HCEC 1CT (cell line): Measurements from ENCODE around the gene CPTP.

Experiments
- DNase-seq: peaks from one replicate; pipeline ENCODE4 v3.0.0-alpha.2; 2017

CPTP gene

DNA sequence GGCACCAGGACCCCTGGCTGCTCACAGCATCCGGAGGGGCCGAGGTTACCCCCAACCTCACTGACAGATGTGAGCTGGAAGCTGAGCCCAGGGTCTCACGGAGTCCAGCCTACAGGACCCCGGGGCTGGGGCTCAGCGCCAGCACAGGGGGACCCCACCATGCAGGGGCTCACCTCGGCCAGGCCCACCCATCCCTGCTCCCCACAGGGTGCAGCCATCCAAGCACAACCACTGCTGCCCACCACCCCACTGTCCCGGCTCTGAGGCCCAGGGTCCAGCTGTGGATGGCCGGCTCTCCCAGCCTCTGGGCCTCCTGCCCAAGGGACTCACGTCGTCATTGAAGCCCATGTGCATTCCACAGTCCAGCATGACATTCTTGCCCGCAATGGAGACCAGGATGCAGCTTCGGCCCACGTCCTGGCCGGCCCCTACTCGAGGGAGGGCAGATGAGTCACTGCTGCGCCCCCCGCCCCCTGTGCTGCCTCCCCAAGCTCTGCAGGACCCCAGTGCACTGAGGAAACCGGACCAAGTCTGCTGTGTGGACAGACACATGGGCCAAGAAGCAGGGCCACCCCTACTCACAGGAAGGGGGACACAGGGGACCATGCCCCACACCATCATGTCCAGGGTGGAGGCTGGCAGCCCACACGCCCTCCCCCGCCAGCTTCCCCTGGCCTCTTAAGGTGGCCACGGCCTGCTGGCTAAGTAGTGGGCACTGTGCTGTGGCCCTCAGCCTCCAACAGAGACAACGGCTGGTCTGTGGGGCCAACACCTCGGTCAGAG is 3.7 kb upstream of the CPTP start:
- no peak for DNase-seq

DNA sequence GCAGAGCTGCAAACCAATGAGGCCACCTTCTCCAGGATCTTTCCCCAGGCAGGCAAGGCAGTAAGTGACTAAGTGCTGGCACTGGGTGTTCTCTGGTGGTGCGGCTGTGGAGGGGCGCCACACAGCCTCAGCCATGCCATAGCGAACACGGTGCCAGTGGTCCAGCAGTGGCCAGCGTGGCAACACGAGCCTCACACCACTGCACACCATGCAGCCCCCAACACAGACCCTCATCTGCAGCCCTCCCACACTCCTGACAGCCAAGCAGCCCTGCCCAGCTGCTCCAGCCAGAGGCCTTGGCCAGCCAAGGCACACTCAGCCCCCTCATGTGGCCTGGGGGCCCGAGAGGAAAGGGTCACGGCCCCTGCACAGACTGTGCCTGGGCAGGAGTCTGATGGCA is 3.1 kb upstream of the CPTP start:
- no peak for DNase-seq

DNA sequence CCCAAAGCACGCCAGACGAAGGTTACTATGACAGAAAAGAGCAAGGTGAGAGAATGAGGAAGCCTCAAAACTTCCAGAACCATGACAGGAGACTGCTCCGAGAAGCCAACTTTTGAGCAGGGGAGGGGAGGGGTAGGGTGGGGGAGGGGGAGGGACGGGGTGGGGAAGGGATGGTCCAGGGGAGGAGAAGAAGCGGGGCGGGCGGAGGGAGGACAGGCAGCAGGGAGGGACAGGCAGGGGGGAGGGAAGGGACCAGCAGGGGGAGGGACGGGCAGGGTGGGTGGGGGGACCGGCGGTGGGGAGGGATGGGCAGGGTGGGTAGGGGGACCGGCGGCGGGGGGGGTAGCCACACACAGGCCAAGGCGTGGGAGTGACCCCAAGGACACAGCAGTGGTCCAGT is 2.2 kb upstream of the CPTP start:
- no peak for DNase-seq

DNA sequence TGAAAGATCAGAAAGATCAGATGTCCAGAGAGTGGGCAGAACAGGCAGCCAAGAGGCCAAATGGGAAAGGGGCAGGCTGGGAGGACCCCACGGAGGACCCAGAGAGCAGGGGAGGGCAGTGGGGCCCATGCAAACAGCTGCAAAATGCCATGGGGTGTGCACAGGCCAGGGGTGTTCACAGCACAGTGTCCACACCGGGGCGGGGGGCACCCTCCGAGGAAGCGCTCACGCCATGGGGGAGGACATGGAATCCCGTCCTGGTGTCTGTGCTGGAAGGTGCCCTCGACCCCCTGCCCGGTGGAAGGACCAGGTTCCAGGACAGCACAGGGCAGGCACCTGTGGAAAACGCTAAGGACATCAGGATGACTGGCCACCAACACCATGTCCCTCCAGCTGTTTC is 1.6 kb upstream of the CPTP start:
- DNase-seq: no peak

DNA sequence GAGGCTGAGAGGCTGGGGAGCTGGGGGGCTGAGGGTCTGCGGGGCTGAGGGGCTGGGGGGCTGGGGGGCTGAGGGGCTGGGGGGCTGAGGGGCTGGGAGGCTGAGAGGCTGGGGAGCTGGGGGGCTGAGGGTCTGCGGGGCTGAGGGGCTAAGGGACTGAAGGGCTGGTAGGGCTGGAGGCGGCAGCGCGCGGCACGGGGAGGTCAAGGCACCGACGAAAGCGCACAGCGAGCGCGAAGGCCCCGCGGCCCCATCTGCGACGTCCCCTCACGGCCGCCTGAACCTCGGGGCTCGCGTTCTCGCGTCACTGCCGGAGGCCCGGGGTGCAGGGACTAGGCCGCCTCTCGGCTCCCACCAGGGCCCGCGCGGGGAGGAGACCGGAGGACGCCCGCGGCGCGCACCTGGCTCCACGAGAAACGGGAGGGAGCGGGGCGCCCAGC is 498 bp upstream of the CPTP start:
- DNase-seq: peak; percentile 36

DNA sequence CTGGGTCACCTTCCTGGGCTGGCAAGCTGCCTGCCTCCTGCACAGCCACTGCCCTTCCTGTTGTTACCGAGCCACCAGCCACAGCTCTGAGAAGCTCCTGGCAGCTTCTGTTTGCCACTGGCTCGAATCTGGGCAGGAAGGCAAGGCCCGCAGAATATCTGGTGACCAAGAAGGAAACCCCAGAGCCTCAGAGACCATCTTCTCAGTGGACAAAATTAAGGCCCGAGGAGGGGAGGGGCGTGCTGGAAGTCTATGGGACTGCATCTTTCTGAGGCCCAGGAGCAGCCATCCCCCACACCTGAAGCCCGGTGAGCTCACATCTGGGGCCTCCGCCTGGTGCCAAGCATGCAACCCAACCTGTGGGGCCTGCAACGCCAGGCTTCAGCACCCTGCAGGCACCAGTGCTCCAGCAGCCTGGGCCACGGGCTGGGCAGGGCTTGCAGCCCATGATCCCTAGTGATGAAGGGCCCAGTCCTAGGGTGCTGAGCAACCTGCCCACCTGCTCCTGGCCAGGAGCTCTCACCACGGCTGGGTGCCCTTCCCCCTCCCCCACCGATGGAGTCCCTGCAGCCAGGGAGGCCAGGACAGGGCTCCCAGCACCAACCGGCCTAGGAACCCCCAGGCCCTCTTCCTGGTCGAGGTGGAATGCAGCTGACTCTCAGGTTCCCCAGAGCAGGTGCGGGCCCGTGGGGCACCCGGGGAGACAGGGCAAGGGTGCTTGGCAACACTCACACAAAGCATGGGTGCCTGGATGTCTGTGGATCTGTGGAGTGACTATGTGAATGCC is 879 bp downstream of the CPTP start:
- DNase-seq: no peak

DNA sequence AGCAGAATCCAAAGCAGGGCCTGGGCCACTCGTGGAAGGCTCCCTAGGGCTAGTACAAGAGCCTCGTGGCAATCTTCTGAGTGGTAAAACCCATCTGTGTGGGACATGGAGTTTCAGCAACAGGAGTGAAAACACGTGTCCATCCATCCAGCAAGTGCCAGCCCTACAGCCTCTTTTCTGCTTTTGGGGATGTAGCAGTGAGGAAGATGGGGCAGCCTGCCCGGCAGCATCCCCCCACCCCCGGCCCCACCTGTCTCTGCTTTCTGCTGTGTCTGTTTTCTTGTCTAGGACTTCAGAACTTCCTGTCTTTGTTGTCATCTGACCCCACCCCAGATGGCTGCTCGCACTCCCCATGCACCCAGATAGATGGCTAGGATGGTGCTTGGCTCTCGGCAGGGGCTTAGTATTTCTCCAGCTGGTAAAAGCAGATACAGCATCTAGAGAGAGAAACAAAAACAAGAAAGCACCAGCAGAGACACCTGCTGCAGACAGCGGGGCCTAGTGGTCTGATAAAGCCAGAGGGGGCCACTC is 1.5 kb downstream of the CPTP start:
- DNase-seq: no peak

DNA sequence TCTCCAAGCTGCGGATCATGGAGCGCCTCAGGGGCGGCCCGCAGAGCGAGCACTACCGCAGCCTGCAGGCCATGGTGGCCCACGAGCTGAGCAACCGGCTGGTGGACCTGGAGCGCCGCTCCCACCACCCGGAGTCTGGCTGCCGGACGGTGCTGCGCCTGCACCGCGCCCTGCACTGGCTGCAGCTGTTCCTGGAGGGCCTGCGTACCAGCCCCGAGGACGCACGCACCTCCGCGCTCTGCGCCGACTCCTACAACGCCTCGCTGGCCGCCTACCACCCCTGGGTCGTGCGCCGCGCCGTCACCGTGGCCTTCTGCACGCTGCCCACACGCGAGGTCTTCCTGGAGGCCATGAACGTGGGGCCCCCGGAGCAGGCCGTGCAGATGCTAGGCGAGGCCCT is 2.7 kb downstream of the CPTP start:
- DNase-seq: no peak

DNA sequence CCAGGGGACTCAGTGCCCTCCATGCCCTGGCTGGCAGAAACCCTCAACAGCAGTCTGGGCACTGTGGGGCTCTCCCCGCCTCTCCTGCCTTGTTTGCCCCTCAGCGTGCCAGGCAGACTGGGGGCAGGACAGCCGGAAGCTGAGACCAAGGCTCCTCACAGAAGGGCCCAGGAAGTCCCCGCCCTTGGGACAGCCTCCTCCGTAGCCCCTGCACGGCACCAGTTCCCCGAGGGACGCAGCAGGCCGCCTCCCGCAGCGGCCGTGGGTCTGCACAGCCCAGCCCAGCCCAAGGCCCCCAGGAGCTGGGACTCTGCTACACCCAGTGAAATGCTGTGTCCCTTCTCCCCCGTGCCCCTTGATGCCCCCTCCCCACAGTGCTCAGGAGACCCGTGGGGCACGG is 3.7 kb downstream of the CPTP start:
- DNase-seq: no peak

DNA sequence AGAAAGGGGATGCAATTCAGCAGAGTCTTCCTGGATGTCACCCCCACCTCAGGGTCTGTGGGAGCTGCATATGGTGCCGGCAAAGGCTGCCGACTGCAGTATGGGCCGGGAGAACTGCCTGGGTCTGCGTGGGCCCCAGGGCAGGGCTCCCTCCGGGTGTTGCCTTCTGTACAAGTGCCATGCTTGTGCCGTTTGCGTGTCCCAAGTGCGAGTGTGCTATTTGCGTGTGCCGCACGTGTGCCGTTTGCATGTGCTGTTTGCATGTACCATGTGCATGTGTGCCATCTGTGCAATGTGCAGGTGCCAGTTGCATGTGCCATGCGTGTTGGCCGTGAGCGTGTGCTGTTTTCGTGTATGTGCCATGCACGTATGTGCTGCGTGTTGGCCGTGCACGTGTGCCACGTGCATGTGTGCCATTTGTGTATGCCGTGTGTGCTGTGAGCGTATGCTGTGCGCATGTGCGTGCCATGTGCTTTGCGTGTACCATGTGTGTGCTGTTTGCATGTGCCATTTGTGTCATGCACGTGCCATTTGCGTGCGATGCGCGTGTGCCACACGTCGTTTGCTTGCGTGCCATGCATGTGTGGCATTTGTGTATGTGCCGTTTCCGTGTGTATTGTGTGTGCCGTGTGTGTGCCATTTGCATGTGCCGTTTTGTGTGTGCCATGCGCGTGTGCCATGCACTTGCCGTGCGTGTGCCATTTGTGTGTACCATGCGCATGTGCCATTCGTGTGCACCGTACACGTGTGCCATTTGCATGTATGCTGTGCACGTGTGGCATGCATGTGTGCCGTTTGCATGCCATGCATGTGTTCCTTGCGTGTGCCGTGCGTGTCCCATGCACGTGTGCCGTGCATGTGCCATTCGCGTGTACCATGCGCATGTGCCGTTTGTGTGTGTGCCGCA is 5.0 kb downstream of the CPTP start:
- DNase-seq: no peak

DNA sequence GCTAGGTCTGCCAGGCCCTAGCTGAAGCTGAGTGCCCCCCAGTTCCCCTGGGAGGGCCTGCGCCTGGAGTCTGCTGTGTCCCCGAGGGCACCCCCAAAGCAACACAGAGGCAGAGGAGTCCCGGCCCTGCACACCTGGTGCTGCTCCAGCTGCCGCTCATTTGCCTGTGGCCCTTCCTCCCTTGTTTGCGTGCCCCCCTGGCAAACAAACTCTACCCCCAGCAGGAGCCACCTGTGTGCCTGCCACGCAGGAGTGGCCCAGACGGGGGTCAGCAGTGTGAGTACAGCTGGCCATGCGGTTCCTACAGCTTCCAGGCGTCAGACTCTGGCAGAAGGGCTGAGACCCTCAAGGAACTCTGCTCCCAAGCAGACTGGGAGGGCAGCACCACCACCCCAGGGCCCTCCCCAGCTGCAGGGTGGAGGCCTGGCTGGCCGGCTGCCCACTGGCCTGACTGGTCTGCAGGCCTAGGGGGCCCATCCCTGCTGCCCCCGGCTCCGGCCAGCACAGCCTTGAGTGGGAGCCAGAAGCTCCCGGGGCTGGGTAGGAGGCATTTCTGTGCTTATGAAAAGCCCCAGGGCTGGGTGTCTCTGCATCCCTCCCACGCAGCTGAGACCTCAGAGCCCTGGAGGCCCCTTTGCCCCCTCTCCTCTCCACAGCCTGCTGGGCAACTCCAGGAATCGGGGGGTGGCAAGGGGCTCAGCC is 5.9 kb downstream of the CPTP start:
- no peak for DNase-seq

DNA sequence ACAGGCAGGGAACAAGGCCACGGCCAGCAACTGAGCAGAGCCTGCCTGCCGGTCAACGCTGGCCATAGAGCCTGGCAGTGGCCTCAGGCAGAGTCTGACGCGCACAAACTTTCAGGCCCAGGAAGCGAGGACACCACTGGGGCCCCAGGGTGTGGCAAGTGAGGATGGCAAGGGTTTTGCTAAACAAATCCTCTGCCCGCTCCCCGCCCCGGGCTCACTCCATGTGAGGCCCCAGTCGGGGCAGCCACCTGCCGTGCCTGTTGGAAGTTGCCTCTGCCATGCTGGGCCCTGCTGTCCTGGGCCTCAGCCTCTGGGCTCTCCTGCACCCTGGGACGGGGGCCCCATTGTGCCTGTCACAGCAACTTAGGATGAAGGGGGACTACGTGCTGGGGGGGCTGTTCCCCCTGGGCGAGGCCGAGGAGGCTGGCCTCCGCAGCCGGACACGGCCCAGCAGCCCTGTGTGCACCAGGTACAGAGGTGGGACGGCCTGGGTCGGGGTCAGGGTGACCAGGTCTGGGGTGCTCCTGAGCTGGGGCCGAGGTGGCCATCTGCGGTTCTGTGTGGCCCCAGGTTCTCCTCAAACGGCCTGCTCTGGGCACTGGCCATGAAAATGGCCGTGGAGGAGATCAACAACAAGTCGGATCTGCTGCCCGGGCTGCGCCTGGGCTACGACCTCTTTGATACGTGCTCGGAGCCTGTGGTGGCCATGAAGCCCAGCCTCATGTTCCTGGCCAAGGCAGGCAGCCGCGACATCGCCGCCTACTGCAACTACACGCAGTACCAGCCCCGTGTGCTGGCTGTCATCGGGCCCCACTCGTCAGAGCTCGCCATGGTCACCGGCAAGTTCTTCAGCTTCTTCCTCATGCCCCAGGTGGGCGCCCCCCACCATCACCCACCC is 6.7 kb downstream of the CPTP start, which contains the start of gene TAS1R3:
TAS1R3 (plus strand) TSS at position 213 of the 898 bp plus-strand sequence; CDS start at position 279, 66 bp downstream.
- no peak for DNase-seq

DNA sequence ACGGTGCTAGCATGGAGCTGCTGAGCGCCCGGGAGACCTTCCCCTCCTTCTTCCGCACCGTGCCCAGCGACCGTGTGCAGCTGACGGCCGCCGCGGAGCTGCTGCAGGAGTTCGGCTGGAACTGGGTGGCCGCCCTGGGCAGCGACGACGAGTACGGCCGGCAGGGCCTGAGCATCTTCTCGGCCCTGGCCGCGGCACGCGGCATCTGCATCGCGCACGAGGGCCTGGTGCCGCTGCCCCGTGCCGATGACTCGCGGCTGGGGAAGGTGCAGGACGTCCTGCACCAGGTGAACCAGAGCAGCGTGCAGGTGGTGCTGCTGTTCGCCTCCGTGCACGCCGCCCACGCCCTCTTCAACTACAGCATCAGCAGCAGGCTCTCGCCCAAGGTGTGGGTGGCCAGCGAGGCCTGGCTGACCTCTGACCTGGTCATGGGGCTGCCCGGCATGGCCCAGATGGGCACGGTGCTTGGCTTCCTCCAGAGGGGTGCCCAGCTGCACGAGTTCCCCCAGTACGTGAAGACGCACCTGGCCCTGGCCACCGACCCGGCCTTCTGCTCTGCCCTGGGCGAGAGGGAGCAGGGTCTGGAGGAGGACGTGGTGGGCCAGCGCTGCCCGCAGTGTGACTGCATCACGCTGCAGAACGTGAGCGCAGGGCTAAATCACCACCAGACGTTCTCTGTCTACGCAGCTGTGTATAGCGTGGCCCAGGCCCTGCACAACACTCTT is 7.6 kb downstream of the CPTP start:
- no peak for DNase-seq

DNA sequence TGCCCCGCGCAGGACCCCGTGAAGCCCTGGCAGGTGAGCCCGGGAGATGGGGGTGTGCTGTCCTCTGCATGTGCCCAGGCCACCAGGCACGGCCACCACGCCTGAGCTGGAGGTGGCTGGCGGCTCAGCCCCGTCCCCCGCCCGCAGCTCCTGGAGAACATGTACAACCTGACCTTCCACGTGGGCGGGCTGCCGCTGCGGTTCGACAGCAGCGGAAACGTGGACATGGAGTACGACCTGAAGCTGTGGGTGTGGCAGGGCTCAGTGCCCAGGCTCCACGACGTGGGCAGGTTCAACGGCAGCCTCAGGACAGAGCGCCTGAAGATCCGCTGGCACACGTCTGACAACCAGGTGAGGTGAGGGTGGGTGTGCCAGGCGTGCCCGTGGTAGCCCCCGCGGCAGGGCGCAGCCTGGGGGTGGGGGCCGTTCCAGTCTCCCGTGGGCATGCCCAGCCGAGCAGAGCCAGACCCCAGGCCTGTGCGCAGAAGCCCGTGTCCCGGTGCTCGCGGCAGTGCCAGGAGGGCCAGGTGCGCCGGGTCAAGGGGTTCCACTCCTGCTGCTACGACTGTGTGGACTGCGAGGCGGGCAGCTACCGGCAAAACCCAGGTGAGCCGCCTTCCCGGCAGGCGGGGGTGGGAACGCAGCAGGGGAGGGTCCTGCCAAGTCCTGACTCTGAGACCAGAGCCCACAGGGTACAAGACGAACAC is 8.3 kb downstream of the CPTP start:
- no peak for DNase-seq

DNA sequence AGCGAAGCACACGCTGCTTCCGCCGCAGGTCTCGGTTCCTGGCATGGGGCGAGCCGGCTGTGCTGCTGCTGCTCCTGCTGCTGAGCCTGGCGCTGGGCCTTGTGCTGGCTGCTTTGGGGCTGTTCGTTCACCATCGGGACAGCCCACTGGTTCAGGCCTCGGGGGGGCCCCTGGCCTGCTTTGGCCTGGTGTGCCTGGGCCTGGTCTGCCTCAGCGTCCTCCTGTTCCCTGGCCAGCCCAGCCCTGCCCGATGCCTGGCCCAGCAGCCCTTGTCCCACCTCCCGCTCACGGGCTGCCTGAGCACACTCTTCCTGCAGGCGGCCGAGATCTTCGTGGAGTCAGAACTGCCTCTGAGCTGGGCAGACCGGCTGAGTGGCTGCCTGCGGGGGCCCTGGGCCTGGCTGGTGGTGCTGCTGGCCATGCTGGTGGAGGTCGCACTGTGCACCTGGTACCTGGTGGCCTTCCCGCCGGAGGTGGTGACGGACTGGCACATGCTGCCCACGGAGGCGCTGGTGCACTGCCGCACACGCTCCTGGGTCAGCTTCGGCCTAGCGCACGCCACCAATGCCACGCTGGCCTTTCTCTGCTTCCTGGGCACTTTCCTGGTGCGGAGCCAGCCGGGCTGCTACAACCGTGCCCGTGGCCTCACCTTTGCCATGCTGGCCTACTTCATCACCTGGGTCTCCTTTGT is 9.1 kb downstream of the CPTP start:
- DNase-seq: no peak

DNA sequence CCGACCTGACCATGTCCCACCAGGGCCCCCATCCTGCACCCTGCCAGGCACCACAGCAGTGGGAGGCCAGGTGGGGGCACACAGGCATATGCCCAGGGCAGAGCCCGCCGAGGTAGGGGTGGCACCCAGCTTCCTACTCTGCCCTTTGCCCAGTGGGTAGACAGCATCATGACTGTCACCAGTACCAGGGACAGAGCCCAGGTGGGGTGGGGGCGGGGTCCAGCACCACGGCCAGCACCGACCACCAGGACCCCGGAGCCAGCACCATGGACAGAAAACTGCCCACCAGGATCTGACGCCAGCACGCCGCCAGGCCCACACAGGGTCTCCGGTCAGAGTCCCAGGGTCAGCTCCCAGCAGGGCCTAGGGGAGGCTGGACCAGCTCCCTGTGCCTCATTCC is 10.2 kb downstream of the CPTP start:
- DNase-seq: no peak

DNA sequence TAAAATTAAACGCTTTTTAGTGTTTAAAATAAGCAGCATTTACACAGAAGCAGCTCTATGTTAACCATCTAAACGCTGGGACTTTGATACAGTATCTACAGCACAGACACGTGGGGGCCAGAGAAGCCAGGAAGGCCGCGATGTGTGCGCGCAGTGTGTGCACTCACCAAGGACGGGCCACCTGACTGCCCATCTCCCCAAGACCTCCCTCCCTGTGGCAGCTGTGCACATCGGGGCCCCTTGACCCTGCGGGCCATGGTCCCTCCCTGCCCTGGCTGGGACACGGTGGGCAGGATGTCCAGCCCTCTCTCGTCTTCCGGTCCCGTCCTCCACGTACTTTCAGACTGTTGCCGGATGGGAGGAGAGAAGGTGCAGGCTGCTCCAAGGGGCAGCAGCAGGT is 10.7 kb downstream of the CPTP start:
- no peak for DNase-seq

DNA sequence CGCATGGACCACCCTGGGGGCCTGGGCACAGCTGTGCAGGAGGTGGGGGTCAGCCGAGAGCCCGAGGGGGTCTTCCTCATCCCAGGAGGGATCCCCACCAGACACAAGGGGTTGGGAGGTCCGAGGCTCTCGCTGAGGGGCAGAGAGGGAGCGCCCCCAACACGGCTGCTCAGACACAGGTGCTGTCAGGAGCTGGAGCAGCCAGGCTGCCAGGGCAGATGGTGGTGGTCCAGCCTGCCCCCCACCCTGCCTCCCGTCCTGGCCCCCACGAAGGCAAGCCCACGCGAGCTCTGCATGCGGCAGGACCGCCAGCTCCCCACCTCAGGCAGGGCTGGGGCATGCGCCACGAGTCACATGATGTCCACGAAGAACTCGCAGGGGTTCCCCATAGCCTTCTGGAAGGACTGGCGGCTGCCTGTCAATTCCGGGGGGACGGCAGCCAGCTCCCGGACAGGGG is 11.2 kb downstream of the CPTP start:
- DNase-seq: no peak

DNA sequence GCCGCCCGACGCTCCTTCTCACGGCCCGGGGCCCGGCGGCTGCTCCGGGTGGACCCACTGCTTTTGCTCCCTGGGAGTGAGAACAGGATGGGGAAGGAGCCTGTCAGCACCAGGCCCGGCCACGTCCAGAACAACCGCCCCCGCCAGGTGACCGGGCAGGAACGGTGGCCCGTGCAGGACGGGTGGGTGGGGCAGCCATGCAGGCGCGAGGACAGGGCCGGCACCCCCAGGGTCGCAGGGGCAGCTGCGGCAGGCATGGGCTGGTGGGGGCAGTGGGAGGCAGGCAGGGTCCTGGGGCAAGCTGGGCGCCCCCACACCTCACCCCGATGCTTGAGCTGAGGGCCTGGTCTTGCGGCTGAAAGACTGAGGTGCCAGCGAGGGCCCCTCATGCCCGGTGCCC is 11.8 kb downstream of the CPTP start:
- DNase-seq: no peak
